HG03039 (cell line): ENCODE data around the gene MAPK8IP3.
A peak's percentile ranks its signal among the peaks of the same experiment; 100 is the strongest.

ENCODE experiments used
- ATAC-seq: cut with Tn5 transposase; IDR thresholded peaks from one replicate; pipeline ENCODE4 v1.9.1; 2021; ENCODE audit warnings: mild to moderate bottlenecking, moderate library complexity; ENCODE audit not compliant: unreplicated experiment

Gene MAPK8IP3

GRCh38 chr16:1771864-1772361, 65.9 kb downstream of the MAPK8IP3 start:
- no peak for ATAC-seq

- no peak for ATAC-seq
Measured at GRCh38 chr16:1772362-1772907, 66.4 kb downstream of the MAPK8IP3 start, which contains the start of gene EME2. Gene EME2, plus strand, starts transcription at chr16:1772810. Its CDS starts 418 bp downstream, at chr16:1773228.

GRCh38 chr16:1772908-1773702, 67.1 kb downstream of the MAPK8IP3 start, which contains the start of gene MRPS34:
Gene MRPS34, minus strand, starts transcription at chr16:1773134. Its CDS starts 15 bp downstream, at chr16:1773119.
- ATAC-seq, result peak; percentile 35

- no peak for ATAC-seq
Measured at GRCh38 chr16:1773703-1774447, 67.9 kb downstream of the MAPK8IP3 start.

- ATAC-seq, result no peak
Measured at GRCh38 chr16:1774448-1774780, 68.4 kb downstream of the MAPK8IP3 start.

- ATAC-seq, result no peak
Measured at GRCh38 chr16:1775006-1775845, 69.2 kb downstream of the MAPK8IP3 start.

GRCh38 chr16:1775846-1776671, 70.1 kb downstream of the MAPK8IP3 start:
- no peak for ATAC-seq

GRCh38 chr16:1776672-1776955, 70.6 kb downstream of the MAPK8IP3 start:
- ATAC-seq, result no peak

- no peak for ATAC-seq
Measured at GRCh38 chr16:1776991-1777374, 71.0 kb downstream of the MAPK8IP3 start.

- no peak for ATAC-seq
Measured at GRCh38 chr16:1777375-1778199, 71.6 kb downstream of the MAPK8IP3 start.

- ATAC-seq, result no peak
Measured at GRCh38 chr16:1778200-1779179, 72.5 kb downstream of the MAPK8IP3 start.

GRCh38 chr16:1779234-1779701, 73.3 kb downstream of the MAPK8IP3 start:
- ATAC-seq, result no peak

GRCh38 chr16:1779741-1780676, 74.0 kb downstream of the MAPK8IP3 start:
- no peak for ATAC-seq

- no peak for ATAC-seq
Measured at GRCh38 chr16:1780677-1781072, 74.7 kb downstream of the MAPK8IP3 start.

- no peak for ATAC-seq
Measured at GRCh38 chr16:1781254-1781653, 75.3 kb downstream of the MAPK8IP3 start.

GRCh38 chr16:1781758-1782407, 75.9 kb downstream of the MAPK8IP3 start:
- ATAC-seq, result peak; percentile 6
